Muscle of leg (tissue), 11 donors: ENCODE results near the gene FBN2. TPM values are rescaled to one million over a fixed set of nuclear protein-coding genes. Genes with fewer than 3 reads are reported as not detected.

ENCODE experiments used
- DNase-seq: peaks from one replicate; pipeline ENCODE4 v3.0.0; 2013
- H3K27ac ChIP-seq: one replicate; pipeline ENCODE4 v1.5.1; 2013; ENCODE audit warnings: mild to moderate bottlenecking, low read length, control low read depth
- H3K27me3 ChIP-seq: one replicate; pipeline ENCODE4 v1.6.1; 2013; ENCODE audit warnings: low read length; ENCODE audit not compliant: control insufficient read depth, insufficient read depth
- H3K36me3 ChIP-seq: one replicate; pipeline ENCODE4 v1.6.1; 2013; ENCODE audit warnings: low read length; ENCODE audit not compliant: control insufficient read depth, insufficient read depth
- H3K4me1 ChIP-seq: one replicate; pipeline ENCODE4 v1.6.1; 2013; ENCODE audit warnings: low read length; ENCODE audit not compliant: control insufficient read depth, insufficient read depth
- H3K4me3 ChIP-seq: one replicate; pipeline ENCODE4 v1.5.1; 2013; ENCODE audit warnings: low read length, control low read depth
- H3K9me3 ChIP-seq: replicated peaks from 2 replicates; pipeline ENCODE4 v1.6.1; 2013; ENCODE audit warnings: low read depth, low read length; ENCODE audit not compliant: control insufficient read depth
- WGBS: methylation state at CpG from one replicate; pipeline ENCODE4 v1.1.5; 2013; ENCODE audit warnings: missing lambda C conversion rate; ENCODE audit not compliant: insufficient coverage; 5-methylcytosine and 5-hydroxymethylcytosine counted together
- polyA plus RNA-seq, 8 donors: library from polyadenylated mRNA; unstranded; fragments of 120-200 nt; gene quantifications; one replicate each; pipeline versions ENCODE4 v1.2.1 to v1.2.3, GENCODE V29; 2013; ENCODE audit warnings: inconsistent platforms in 1 of 8, low replicate concordance in 1 of 8; ENCODE audit not compliant: insufficient read length in 8 of 8, insufficient read depth in 1 of 8
- total RNA-seq: library from RNA; stranded (reverse); fragments of 120-200 nt; gene quantifications from one replicate; pipeline ENCODE4 v1.2.4, GENCODE V29; 2013

Gene FBN2
- total and polyA plus RNA-seq, 9 donors, result 32.8 to 148 (median 83.6) TPM

- no peaks in the 10 kb centered on the region for H3K36me3 ChIP-seq
- no peaks in the 10 kb centered on the region for H3K4me1 ChIP-seq
- H3K27ac ChIP-seq, result no peak overlapping the region
- no peak overlapping the region for H3K4me3 ChIP-seq
- H3K27me3 ChIP-seq, result no peaks in the 10 kb centered on the region
- 95% methylated on average over 2 of the region's 2 CpGs for WGBS
- no peaks in the 10 kb centered on the region for H3K9me3 ChIP-seq
- no peak for DNase-seq
These were observed 96.9 kb downstream of the FBN2 start for GRCh38 chr5:128441165-128441564.

GRCh38 chr5:128436749-128437188 is 101.3 kb downstream of the FBN2 start:
- no peaks in the 10 kb centered on the region for H3K4me1 ChIP-seq
- no peak for DNase-seq
- H3K9me3 ChIP-seq, result no peaks in the 10 kb centered on the region
- H3K27ac ChIP-seq, result no peak overlapping the region
- no CpG with 5 or more reads among the region's 4 CpGs for WGBS
- no peaks in the 10 kb centered on the region for H3K36me3 ChIP-seq
- H3K4me3 ChIP-seq, result no peak overlapping the region
- no peaks in the 10 kb centered on the region for H3K27me3 ChIP-seq

GRCh38 chr5:128435861-128436260 is 102.2 kb downstream of the FBN2 start:
- Histone ChIP-seq H3K36me3 (no peaks in the 10 kb centered on the region), H3K27me3 (no peaks in the 10 kb centered on the region), H3K9me3 (no peaks in the 10 kb centered on the region), H3K27ac (no peak overlapping the region), H3K4me1 (no peaks in the 10 kb centered on the region), H3K4me3 (no peak overlapping the region)
- DNase-seq, result no peak
- WGBS, result 57% methylated on average over 1 of the region's 4 CpGs

- H3K4me3 ChIP-seq, result no peak overlapping the region
- no peaks in the 10 kb centered on the region for H3K27me3 ChIP-seq
- no peaks in the 10 kb centered on the region for H3K4me1 ChIP-seq
- no peaks in the 10 kb centered on the region for H3K9me3 ChIP-seq
- no peaks in the 10 kb centered on the region for H3K36me3 ChIP-seq
- no peak for DNase-seq
- no peak overlapping the region for H3K27ac ChIP-seq
These were observed 103.1 kb downstream of the FBN2 start for GRCh38 chr5:128434993-128435392.

- Histone ChIP-seq H3K9me3 (no peaks in the 10 kb centered on the region), H3K27me3 (no peaks in the 10 kb centered on the region), H3K4me3 (no peak overlapping the region), H3K36me3 (no peaks in the 10 kb centered on the region), H3K27ac (no peak overlapping the region), H3K4me1 (no peaks in the 10 kb centered on the region)
- no peak for DNase-seq
- no CpG with 5 or more reads among the region's 2 CpGs for WGBS
These were observed 105.1 kb downstream of the FBN2 start for GRCh38 chr5:128432913-128433440.

GRCh38 chr5:128427921-128428320 is 110.1 kb downstream of the FBN2 start:
- 100% methylated on average over 1 of the region's 1 CpG for WGBS
- no peaks in the 10 kb centered on the region for H3K36me3 ChIP-seq
- no peaks in the 10 kb centered on the region for H3K4me1 ChIP-seq
- no peak for DNase-seq
- no peak overlapping the region for H3K4me3 ChIP-seq
- no peaks in the 10 kb centered on the region for H3K27me3 ChIP-seq
- H3K27ac ChIP-seq, result no peak overlapping the region
- no peaks in the 10 kb centered on the region for H3K9me3 ChIP-seq

- Histone ChIP-seq H3K4me1 (no peaks in the 10 kb centered on the region), H3K27me3 (no peaks in the 10 kb centered on the region), H3K9me3 (no peaks in the 10 kb centered on the region), H3K36me3 (no peaks in the 10 kb centered on the region), H3K4me3 (no peak overlapping the region), H3K27ac (no peak overlapping the region)
- DNase-seq, result no peak
- WGBS, result 33% methylated on average over 1 of the region's 5 CpGs
These were observed 111.9 kb downstream of the FBN2 start for GRCh38 chr5:128426090-128426534.

GRCh38 chr5:128424646-128425045 is 113.4 kb downstream of the FBN2 start:
- H3K4me3 ChIP-seq, result no peak overlapping the region
- no peaks in the 10 kb centered on the region for H3K36me3 ChIP-seq
- H3K9me3 ChIP-seq, result no peaks in the 10 kb centered on the region
- no peaks in the 10 kb centered on the region for H3K27me3 ChIP-seq
- no peak overlapping the region for H3K27ac ChIP-seq
- no peak for DNase-seq
- no peaks in the 10 kb centered on the region for H3K4me1 ChIP-seq

- Histone ChIP-seq H3K27me3 (no peaks in the 10 kb centered on the region), H3K4me1 (no peaks in the 10 kb centered on the region), H3K36me3 (no peaks in the 10 kb centered on the region), H3K27ac (peak overlapping the region; percentile 50), H3K4me3 (no peak overlapping the region), H3K9me3 (no peaks in the 10 kb centered on the region)
- peak; percentile 79 for DNase-seq
These were observed 115.4 kb downstream of the FBN2 start for GRCh38 chr5:128422612-128423011.

- H3K36me3 ChIP-seq, result peaks cover 3% of the 10 kb centered on the region
- no peak for DNase-seq
- H3K9me3 ChIP-seq, result no peaks in the 10 kb centered on the region
- H3K27me3 ChIP-seq, result no peaks in the 10 kb centered on the region
- H3K27ac ChIP-seq, result no peak overlapping the region
- no peak overlapping the region for H3K4me3 ChIP-seq
- H3K4me1 ChIP-seq, result no peaks in the 10 kb centered on the region
These were observed 123.6 kb downstream of the FBN2 start for GRCh38 chr5:128414469-128414868.

- WGBS, result 71% methylated on average over 1 of the region's 2 CpGs
- peak; percentile 29 for DNase-seq
These were observed 124.7 kb downstream of the FBN2 start for GRCh38 chr5:128413356-128413755.

More at GRCh38 chr5:128413356-128413755, 124.7 kb downstream of the FBN2 start:
- Histone ChIP-seq H3K27ac (no peak overlapping the region), H3K36me3 (peaks cover 3% of the 10 kb centered on the region), H3K9me3 (no peaks in the 10 kb centered on the region), H3K4me3 (no peak overlapping the region), H3K27me3 (no peaks in the 10 kb centered on the region), H3K4me1 (no peaks in the 10 kb centered on the region)
